Endothelial cell of umbilical vein (primary cell): ENCODE results near the gene BRS3. TPM values are rescaled to one million over a fixed set of nuclear protein-coding genes. Genes with fewer than 3 reads are reported as not detected.

Source experiments
- BruUV-seq: library from RNA; stranded (reverse); fragments of 400-500 nt; replicated peaks from 2 replicates; lab custom pipeline; 2021; lab: Mats Ljungman, UMichigan
- CTCF ChIA-PET: fragments of 300-600, 350-600 bp; sonication (Branson Sonifier 250); formaldehyde crosslinking; loops from one replicate; lab custom pipeline; 2021; ENCODE audit warnings: antibody characterized with exemption, inconsistent platforms; lab: Charles Lee
- POLR2A ChIA-PET: fragments of 300-600, 350-600 bp; sonication (Branson Sonifier 250); formaldehyde crosslinking; loops from one replicate; lab custom pipeline; 2021; ENCODE audit warnings: antibody characterized with exemption, inconsistent platforms; lab: Charles Lee
- DNase-seq: peaks from one replicate; pipeline ENCODE4 v3.0.0-alpha.2; 2011; ENCODE audit warnings: low read depth, low spot score
- FAIRE-seq: peaks from 2 replicates; lab custom pipeline; 2011; peaks lifted over from hg19 to GRCh38; lab: Jason Lieb, UNC
- H2AFZ ChIP-seq: 2 replicates; pipeline ENCODE4 v1.6.0; 2012; ENCODE audit warnings: low read depth, low read length, control low read depth, inconsistent platforms
- H3K27ac ChIP-seq: 2 replicates; pipeline ENCODE4 v1.5.1; 2011; ENCODE audit warnings: low read depth, mild to moderate bottlenecking, control low read depth, low read length, moderate library complexity; ENCODE audit not compliant: insufficient read depth
- H3K27me3 ChIP-seq, 2 experiments: 2 replicates each; pipeline versions ENCODE4 v1.6.0 to v1.6.1; 2011; ENCODE audit warnings: low read length in 2 of 2, mixed read lengths in 1 of 2; ENCODE audit not compliant: control insufficient read depth in 2 of 2, insufficient read depth in 2 of 2
- H3K36me3 ChIP-seq, 2 experiments: 2 replicates in 1 of 2; 3 replicates in 1 of 2; pipeline ENCODE4 v1.5.1; 2011; ENCODE audit warnings: low read length in 2 of 2, mild to moderate bottlenecking in 1 of 2, moderate library complexity in 1 of 2; ENCODE audit not compliant: control insufficient read depth in 2 of 2, insufficient read depth in 2 of 2; ENCODE audit errors: extremely low read depth in 1 of 2
- H3K4me1 ChIP-seq: 3 replicates; pipeline ENCODE4 v1.5.1; 2011; ENCODE audit warnings: mild to moderate bottlenecking, low read length; ENCODE audit not compliant: control insufficient read depth, insufficient read depth; ENCODE audit errors: extremely low read depth
- H3K4me2 ChIP-seq: 2 replicates; pipeline ENCODE4 v1.6.1; 2011; ENCODE audit warnings: low read length, control low read depth, mixed read lengths; ENCODE audit not compliant: insufficient read depth
- H3K4me3 ChIP-seq, 3 experiments: fragments of 200-600 bp in 1 of 3; sonication (generic), shearing (Covaris generic) in 1 of 3; replicated peaks in 1 of 3; 2 replicates each; pipeline ENCODE4 v1.5.1; 2011 to 2016; ENCODE audit warnings: control low read depth in 3 of 3, low read length in 3 of 3, mild to moderate bottlenecking in 2 of 3, inconsistent platforms in 1 of 3, low read depth in 1 of 3, moderate library complexity in 1 of 3; ENCODE audit not compliant: insufficient read depth in 1 of 3
- H3K79me2 ChIP-seq: 2 replicates; pipeline ENCODE4 v1.6.0; 2012; ENCODE audit warnings: low read length, inconsistent platforms; ENCODE audit not compliant: control insufficient read depth, insufficient read depth
- H3K9ac ChIP-seq: replicated peaks from 2 replicates; pipeline ENCODE3; 2011; ENCODE audit warnings: low read length, control low read depth; ENCODE audit not compliant: insufficient read depth; ENCODE audit errors: extremely low read depth
- H3K9me1 ChIP-seq: replicated peaks from 3 replicates; pipeline ENCODE4 v1.6.0; 2011; ENCODE audit warnings: mild to moderate bottlenecking, low read length; ENCODE audit not compliant: control insufficient read depth, insufficient read depth; ENCODE audit errors: extremely low read depth
- H3K9me3 ChIP-seq: replicated peaks from 2 replicates; pipeline ENCODE4 v1.5.1; 2012; ENCODE audit warnings: low read length, inconsistent platforms; ENCODE audit not compliant: control insufficient read depth, insufficient read depth
- H4K20me1 ChIP-seq: replicated peaks from 2 replicates; pipeline ENCODE3; 2011; ENCODE audit warnings: mild to moderate bottlenecking, low read length; ENCODE audit not compliant: control insufficient read depth, insufficient read depth; ENCODE audit errors: extremely low read depth
- EZH2 ChIP-seq: IDR thresholded peaks from 2 replicates; pipeline ENCODE4 v1.6.1; 2012; ENCODE audit warnings: borderline replicate concordance, low read depth, mild to moderate bottlenecking, moderate library complexity, low read length, inconsistent platforms; ENCODE audit not compliant: severe bottlenecking
- FOS ChIP-seq: IDR thresholded peaks from 2 replicates; pipeline ENCODE4 v1.6.1; 2011; ENCODE audit warnings: mild to moderate bottlenecking, low read length, moderate library complexity, borderline replicate concordance; ENCODE audit not compliant: insufficient read depth
- GATA2 ChIP-seq: IDR thresholded peaks from 2 replicates; pipeline ENCODE4 v1.7.0; 2011; ENCODE audit warnings: low read depth, mild to moderate bottlenecking, moderate library complexity, mixed read lengths, low read length; ENCODE audit not compliant: insufficient read length, insufficient read depth
- JUN ChIP-seq: IDR thresholded peaks from 2 replicates; pipeline ENCODE4 v1.6.1; 2011; ENCODE audit warnings: borderline replicate concordance, low read depth; ENCODE audit not compliant: insufficient read length, insufficient read depth
- MYC ChIP-seq: IDR thresholded peaks from one replicate; pipeline ENCODE4 v1.6.1; 2011; ENCODE audit warnings: mild to moderate bottlenecking, low read depth, low read length
- POLR2A ChIP-seq: IDR thresholded peaks from 2 replicates; pipeline ENCODE4 v1.6.1; 2012; ENCODE audit warnings: low read depth, mild to moderate bottlenecking, control low read depth, low read length
- POLR2AphosphoS5 ChIP-seq: IDR thresholded peaks from 2 replicates; pipeline ENCODE4 v1.6.1; 2012; ENCODE audit warnings: low read depth, mild to moderate bottlenecking, control low read depth, low read length, moderate library complexity; ENCODE audit not compliant: insufficient read depth
- dilution Hi-C: fragments of 300-500 bp; cut with MboI; formaldehyde crosslinking; loops from one replicate; pipeline ENCODE4 v1.15.0; 2019; ENCODE audit warnings: low sequenced_read_pairs; ENCODE audit not compliant: extremely low pct_ligation_motif_present
- intact Hi-C: fragments of 100-400 bp; cut with micrococcal nuclease; formaldehyde crosslinking; loops from one replicate; pipeline ENCODE4 v1.10.0; 2022
- polyA plus RNA-seq, 4 experiments: library from polyadenylated mRNA; depleted of rRNA in 3 of 4; stranded (reverse) in 3 of 4; unstranded in 1 of 4; fragments of >200 nt; gene quantifications; 2 replicates each; pipeline versions ENCODE4 v1.2.1 to v1.2.3, GENCODE V29; 2011 to 2012; ENCODE audit warnings: missing spikeins in 1 of 4
- total RNA-seq: library from RNA; stranded (reverse); gene quantifications from 2 replicates; pipeline ENCODE4 v1.2.3, GENCODE V29; 2021
- TF ChIP-seq, protein P1 (sequence below): IDR thresholded peaks from 2 replicates; pipeline ENCODE4 v1.6.1; 2011; ENCODE audit not compliant: insufficient read depth, insufficient read length
- TF ChIP-seq, protein P2 (sequence below), 2 donors: IDR thresholded peaks; 1 replicate in 1 of 2; 2 replicates in 1 of 2; pipeline ENCODE4 v1.5.1; 2011; ENCODE audit warnings: low read length in 2 of 2, mild to moderate bottlenecking in 2 of 2, moderate library complexity in 2 of 2, control low read depth in 1 of 2, inconsistent platforms in 1 of 2, low read depth in 1 of 2; ENCODE audit not compliant: insufficient read depth in 1 of 2; ENCODE audit errors: extremely low read depth in 1 of 2

BRS3 gene
- total and polyA plus RNA-seq, 2 donors (not counting 3 experiments of a cell fraction or from before 2014, with no cell fraction given): not detected

DNA sequence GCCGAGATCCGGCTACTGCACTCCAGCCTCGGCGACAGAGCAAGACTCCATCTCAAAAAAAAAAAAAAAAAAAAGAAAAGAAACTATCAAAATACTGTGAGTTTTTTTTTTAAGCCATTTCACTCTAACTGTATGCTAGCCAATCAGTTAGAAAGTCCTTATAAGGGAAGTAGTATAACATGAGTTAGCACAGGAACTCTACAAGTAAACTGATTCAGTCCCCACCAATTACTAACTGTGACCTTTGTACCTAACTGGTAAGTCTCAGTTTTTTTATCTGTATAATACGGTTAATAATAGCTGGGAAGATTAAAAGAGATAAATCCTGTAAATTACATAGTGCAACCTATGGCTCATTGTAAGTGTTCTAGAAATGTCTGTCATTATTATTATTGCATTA, 35.1 kb upstream of the BRS3 start:
- POLR2A ChIA-PET: no interaction called here
- Histone ChIP-seq H3K4me2 (no peak overlapping the region), H3K4me1 (no peaks in the 10 kb centered on the region), H3K36me3 (no peaks in the 10 kb centered on the region), H3K9me1 (no peaks in the 10 kb centered on the region), H2AFZ (no peak overlapping the region), H3K27me3 (no peaks in the 10 kb centered on the region), H3K79me2 (no peaks in the 10 kb centered on the region), H3K27ac (no peak overlapping the region), H3K9me3 (no peaks in the 10 kb centered on the region), H4K20me1 (no peaks in the 10 kb centered on the region), H3K4me3 (no peak overlapping the region), H3K9ac (no peak overlapping the region)
- intact Hi-C loops (no loop called here), dilution Hi-C loops (no loop called here)
- no peak for TF ChIP-seq MYC
- TF ChIP-seq JUN: no peak
- no peak for TF ChIP-seq EZH2
- TF ChIP-seq, protein P1, sequence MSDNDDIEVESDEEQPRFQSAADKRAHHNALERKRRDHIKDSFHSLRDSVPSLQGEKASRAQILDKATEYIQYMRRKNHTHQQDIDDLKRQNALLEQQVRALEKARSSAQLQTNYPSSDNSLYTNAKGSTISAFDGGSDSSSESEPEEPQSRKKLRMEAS: no peak
- no peak for TF ChIP-seq POLR2AphosphoS5
- TF ChIP-seq, protein P2, sequence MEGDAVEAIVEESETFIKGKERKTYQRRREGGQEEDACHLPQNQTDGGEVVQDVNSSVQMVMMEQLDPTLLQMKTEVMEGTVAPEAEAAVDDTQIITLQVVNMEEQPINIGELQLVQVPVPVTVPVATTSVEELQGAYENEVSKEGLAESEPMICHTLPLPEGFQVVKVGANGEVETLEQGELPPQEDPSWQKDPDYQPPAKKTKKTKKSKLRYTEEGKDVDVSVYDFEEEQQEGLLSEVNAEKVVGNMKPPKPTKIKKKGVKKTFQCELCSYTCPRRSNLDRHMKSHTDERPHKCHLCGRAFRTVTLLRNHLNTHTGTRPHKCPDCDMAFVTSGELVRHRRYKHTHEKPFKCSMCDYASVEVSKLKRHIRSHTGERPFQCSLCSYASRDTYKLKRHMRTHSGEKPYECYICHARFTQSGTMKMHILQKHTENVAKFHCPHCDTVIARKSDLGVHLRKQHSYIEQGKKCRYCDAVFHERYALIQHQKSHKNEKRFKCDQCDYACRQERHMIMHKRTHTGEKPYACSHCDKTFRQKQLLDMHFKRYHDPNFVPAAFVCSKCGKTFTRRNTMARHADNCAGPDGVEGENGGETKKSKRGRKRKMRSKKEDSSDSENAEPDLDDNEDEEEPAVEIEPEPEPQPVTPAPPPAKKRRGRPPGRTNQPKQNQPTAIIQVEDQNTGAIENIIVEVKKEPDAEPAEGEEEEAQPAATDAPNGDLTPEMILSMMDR (IDR thresholded peaks at IDR 0.05; ENCODE audit: extremely low read depth in 1 of 2, insufficient read depth in 1 of 2, low read depth in 1 of 2, low read length in 2 of 2): no peak
- no peak for TF ChIP-seq FOS
- TF ChIP-seq POLR2A: no peak
- no peak for TF ChIP-seq GATA2
- DNase-seq (no peak), FAIRE-seq (no peak)
- CTCF ChIA-PET: no interaction called here
- no TSS peak for BruUV-seq
